PC-9 (cell line): ENCODE results near the gene PRR5L.

Source experiments
- EZH2 ChIP-seq: fragments of 200-600 bp; sonication (generic); IDR thresholded peaks from 2 replicates; pipeline ENCODE4 v1.8.0; 2017; ENCODE audit warnings: antibody characterized with exemption, low read depth
- TF ChIP-seq, protein P1 (sequence below): fragments of 200-600 bp; sonication (generic); conservative IDR thresholded peaks from 2 replicates; pipeline ENCODE4 v1.6.1; 2017; ENCODE audit warnings: mixed run types, antibody characterized with exemption, mild to moderate bottlenecking, moderate library complexity

DNA sequence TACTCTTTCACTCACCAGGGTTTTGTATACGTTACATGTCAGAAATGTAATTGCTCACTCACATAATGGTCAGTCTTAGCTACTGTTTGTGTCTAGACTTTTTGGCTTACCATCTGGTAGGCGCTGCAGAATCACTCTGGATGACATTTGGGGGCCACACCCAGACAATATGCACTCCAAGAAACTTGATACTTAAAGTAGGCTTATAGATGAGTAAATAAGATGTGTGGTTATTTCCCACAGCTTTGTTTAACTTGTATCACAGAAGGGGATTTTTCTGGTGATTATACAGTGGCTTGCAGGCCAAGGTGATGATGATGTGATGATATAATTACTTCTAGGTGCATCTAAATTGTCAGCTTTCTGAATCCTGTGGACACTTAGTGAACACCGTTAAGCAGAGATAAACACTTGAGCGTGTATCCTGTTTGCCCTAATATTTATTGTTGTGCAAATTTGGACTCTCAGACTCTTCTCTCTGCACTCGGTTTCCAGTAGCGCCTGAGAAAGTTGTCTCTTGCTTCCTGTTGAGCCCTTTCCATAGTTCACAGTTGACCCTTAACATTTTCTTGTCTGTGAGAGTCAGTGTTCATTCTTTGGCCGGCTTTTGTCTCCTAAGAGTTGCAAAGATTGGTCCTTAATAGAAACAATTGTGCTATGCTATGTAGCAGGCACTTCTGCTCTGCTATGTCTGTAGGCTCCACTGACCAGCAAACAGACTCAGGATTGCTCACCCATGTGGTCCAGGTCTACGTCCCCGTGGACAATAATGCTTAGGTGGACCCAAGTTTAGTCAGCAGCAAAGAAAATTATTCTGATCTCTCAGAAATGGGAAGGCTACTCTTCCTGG is 89.3 kb downstream of the PRR5L start:
- TF ChIP-seq, protein P1, sequence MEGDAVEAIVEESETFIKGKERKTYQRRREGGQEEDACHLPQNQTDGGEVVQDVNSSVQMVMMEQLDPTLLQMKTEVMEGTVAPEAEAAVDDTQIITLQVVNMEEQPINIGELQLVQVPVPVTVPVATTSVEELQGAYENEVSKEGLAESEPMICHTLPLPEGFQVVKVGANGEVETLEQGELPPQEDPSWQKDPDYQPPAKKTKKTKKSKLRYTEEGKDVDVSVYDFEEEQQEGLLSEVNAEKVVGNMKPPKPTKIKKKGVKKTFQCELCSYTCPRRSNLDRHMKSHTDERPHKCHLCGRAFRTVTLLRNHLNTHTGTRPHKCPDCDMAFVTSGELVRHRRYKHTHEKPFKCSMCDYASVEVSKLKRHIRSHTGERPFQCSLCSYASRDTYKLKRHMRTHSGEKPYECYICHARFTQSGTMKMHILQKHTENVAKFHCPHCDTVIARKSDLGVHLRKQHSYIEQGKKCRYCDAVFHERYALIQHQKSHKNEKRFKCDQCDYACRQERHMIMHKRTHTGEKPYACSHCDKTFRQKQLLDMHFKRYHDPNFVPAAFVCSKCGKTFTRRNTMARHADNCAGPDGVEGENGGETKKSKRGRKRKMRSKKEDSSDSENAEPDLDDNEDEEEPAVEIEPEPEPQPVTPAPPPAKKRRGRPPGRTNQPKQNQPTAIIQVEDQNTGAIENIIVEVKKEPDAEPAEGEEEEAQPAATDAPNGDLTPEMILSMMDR: no peak
- no peak for TF ChIP-seq EZH2
